GM12874 (cell line): ENCODE data around the gene TOP3A.

Experiments
- CTCF ChIP-seq: IDR thresholded peaks from 2 replicates; pipeline ENCODE4 v1.5.1; 2011; ENCODE audit warnings: low read depth, mild to moderate bottlenecking, control low read depth, low read length, moderate library complexity; ENCODE audit not compliant: insufficient read depth

The TOP3A gene

GRCh38 chr17:18314731-18315561 lies at the start of gene TOP3A, which contains the start of gene SMCR8:
Gene TOP3A, minus strand, starts transcription at chr17:18314994. Its CDS starts 216 bp downstream, at chr17:18314778.
Gene SMCR8, plus strand, starts transcription at chr17:18315293. Its CDS starts 497 bp downstream, at chr17:18315790.
- TF ChIP-seq CTCF: no peak

- TF ChIP-seq CTCF: no peak
Measured at GRCh38 chr17:18364166-18364565, 49.4 kb upstream of the TOP3A start.

- no peak for TF ChIP-seq CTCF
Measured at GRCh38 chr17:18363101-18364049, 48.6 kb upstream of the TOP3A start, which contains the start of gene SHMT1. Gene SHMT1, minus strand, starts transcription at chr17:18363550. Its CDS starts 7,569 bp downstream, at chr17:18355981.

GRCh38 chr17:18362698-18363100 lies 47.9 kb upstream of the TOP3A start:
- TF ChIP-seq CTCF: no peak

- TF ChIP-seq CTCF: no peak
Measured at GRCh38 chr17:18361837-18362697, 47.3 kb upstream of the TOP3A start.

- TF ChIP-seq CTCF: no peak
Measured at GRCh38 chr17:18360518-18360917, 45.7 kb upstream of the TOP3A start.
